ENCODE data around the gene BCAS3. TPM values are rescaled to one million over a fixed set of nuclear protein-coding genes. Genes with fewer than 3 reads are reported as not detected.

Gene BCAS3
- polyA plus RNA-seq, 1 donor from 2014 or later = 21.6 TPM

- Histone ChIP-seq H3K9me3 (ENCODE audit: low read length) (no peaks in the 10 kb centered on the region), H3K4me3 (ENCODE audit: low read length) (no peak overlapping the region), H3K27ac (ENCODE audit: low read length) (no peak overlapping the region), H3K9ac (ENCODE audit: low read length) (no peak overlapping the region), H2AFZ (ENCODE audit: low read depth, low read length) (no peak overlapping the region), H3K79me2 (replicated peaks; ENCODE audit: insufficient read depth, low read length) (no peaks in the 10 kb centered on the region), H3K4me2 (ENCODE audit: low read length) (no peak overlapping the region), H3K9me2 (ENCODE audit: insufficient read depth, low read length) (no peaks in the 10 kb centered on the region), H3K36me3 (ENCODE audit: insufficient read depth, low read length) (no peaks in the 10 kb centered on the region), H3K27me3 (ENCODE audit: insufficient read depth, low read depth, low read length) (no peaks in the 10 kb centered on the region), H3F3A (ENCODE audit: insufficient read depth, low read length, poor library complexity, severe bottlenecking) (no peaks in the 10 kb centered on the region), H4K20me1 (ENCODE audit: insufficient read depth) (no peaks in the 10 kb centered on the region)
- no peak for TF ChIP-seq EZH2 (IDR thresholded peaks at IDR 0.05; ENCODE audit: borderline replicate concordance, insufficient read depth, low read length, poor library complexity, severe bottlenecking)
- no peak for TF ChIP-seq RAD21 (conservative IDR thresholded peaks at IDR 0.05)
- TF ChIP-seq POLR2AphosphoS5 (IDR thresholded peaks at IDR 0.05) = no peak
- TF ChIP-seq MXI1 (conservative IDR thresholded peaks at IDR 0.05; ENCODE audit: poor library complexity, severe bottlenecking) = no peak
- TF ChIP-seq EP300 (conservative IDR thresholded peaks at IDR 0.05; ENCODE audit: poor library complexity, severe bottlenecking) = no peak
- TF ChIP-seq, protein P1, sequence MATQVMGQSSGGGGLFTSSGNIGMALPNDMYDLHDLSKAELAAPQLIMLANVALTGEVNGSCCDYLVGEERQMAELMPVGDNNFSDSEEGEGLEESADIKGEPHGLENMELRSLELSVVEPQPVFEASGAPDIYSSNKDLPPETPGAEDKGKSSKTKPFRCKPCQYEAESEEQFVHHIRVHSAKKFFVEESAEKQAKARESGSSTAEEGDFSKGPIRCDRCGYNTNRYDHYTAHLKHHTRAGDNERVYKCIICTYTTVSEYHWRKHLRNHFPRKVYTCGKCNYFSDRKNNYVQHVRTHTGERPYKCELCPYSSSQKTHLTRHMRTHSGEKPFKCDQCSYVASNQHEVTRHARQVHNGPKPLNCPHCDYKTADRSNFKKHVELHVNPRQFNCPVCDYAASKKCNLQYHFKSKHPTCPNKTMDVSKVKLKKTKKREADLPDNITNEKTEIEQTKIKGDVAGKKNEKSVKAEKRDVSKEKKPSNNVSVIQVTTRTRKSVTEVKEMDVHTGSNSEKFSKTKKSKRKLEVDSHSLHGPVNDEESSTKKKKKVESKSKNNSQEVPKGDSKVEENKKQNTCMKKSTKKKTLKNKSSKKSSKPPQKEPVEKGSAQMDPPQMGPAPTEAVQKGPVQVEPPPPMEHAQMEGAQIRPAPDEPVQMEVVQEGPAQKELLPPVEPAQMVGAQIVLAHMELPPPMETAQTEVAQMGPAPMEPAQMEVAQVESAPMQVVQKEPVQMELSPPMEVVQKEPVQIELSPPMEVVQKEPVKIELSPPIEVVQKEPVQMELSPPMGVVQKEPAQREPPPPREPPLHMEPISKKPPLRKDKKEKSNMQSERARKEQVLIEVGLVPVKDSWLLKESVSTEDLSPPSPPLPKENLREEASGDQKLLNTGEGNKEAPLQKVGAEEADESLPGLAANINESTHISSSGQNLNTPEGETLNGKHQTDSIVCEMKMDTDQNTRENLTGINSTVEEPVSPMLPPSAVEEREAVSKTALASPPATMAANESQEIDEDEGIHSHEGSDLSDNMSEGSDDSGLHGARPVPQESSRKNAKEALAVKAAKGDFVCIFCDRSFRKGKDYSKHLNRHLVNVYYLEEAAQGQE (IDR thresholded peaks at IDR 0.05; ENCODE audit: borderline replicate concordance) = no peak
- TF ChIP-seq SMC3 (conservative IDR thresholded peaks at IDR 0.05; ENCODE audit: poor library complexity) = no peak
- TF ChIP-seq CTCF (IDR thresholded peaks at IDR 0.05; ENCODE audit: poor library complexity, severe bottlenecking) = no peak
- no peak for TF ChIP-seq TAF1 (IDR thresholded peaks at IDR 0.05; ENCODE audit: low read depth)
Measured at GRCh38 chr17:61371606-61372005, 694.0 kb downstream of the BCAS3 start.

GRCh38 chr17:61372436-61372835 is 694.8 kb downstream of the BCAS3 start:
- no peak overlapping the region for H3K9ac ChIP-seq (ENCODE audit: low read length)
- H3K4me2 ChIP-seq (ENCODE audit: low read length) = no peak overlapping the region
- no peak overlapping the region for H2AFZ ChIP-seq (ENCODE audit: low read depth, low read length)
- H3K36me3 ChIP-seq (ENCODE audit: insufficient read depth, low read length) = no peaks in the 10 kb centered on the region
- no peaks in the 10 kb centered on the region for H3K9me2 ChIP-seq (ENCODE audit: insufficient read depth, low read length)
- no peaks in the 10 kb centered on the region for H3F3A ChIP-seq (ENCODE audit: insufficient read depth, low read length, poor library complexity, severe bottlenecking)
- H4K20me1 ChIP-seq (ENCODE audit: insufficient read depth) = no peaks in the 10 kb centered on the region
- no peaks in the 10 kb centered on the region for H3K9me3 ChIP-seq (ENCODE audit: low read length)
- no peaks in the 10 kb centered on the region for H3K79me2 ChIP-seq (replicated peaks; ENCODE audit: insufficient read depth, low read length)
- H3K4me3 ChIP-seq (ENCODE audit: low read length) = no peak overlapping the region
- no peaks in the 10 kb centered on the region for H3K27me3 ChIP-seq (ENCODE audit: insufficient read depth, low read depth, low read length)
- TF ChIP-seq SMC3 (conservative IDR thresholded peaks at IDR 0.05; ENCODE audit: poor library complexity) = no peak
- TF ChIP-seq MXI1 (conservative IDR thresholded peaks at IDR 0.05; ENCODE audit: poor library complexity, severe bottlenecking) = no peak
- TF ChIP-seq, protein P1 (IDR thresholded peaks at IDR 0.05; ENCODE audit: borderline replicate concordance) = no peak
- TF ChIP-seq RAD21 (conservative IDR thresholded peaks at IDR 0.05) = no peak
- no peak for TF ChIP-seq POLR2AphosphoS5 (IDR thresholded peaks at IDR 0.05)
- TF ChIP-seq TAF1 (IDR thresholded peaks at IDR 0.05; ENCODE audit: low read depth) = no peak
- no peak for TF ChIP-seq EP300 (conservative IDR thresholded peaks at IDR 0.05; ENCODE audit: poor library complexity, severe bottlenecking)
- TF ChIP-seq EZH2 (IDR thresholded peaks at IDR 0.05; ENCODE audit: borderline replicate concordance, insufficient read depth, low read length, poor library complexity, severe bottlenecking) = no peak
- TF ChIP-seq CTCF (IDR thresholded peaks at IDR 0.05; ENCODE audit: poor library complexity, severe bottlenecking) = no peak
- H3K27ac ChIP-seq (ENCODE audit: low read length) = no peak overlapping the region
